AG04449 (cell line): ENCODE results near the gene ETDA.
A peak's percentile ranks its signal among the peaks of the same experiment; 100 is the strongest.

Source experiments
- CTCF ChIA-PET: fragments of 350-600 bp; formaldehyde crosslinking; extraction: SDS; loops from one replicate; lab custom pipeline; 2021; ENCODE audit warnings: antibody characterized with exemption; lab: Yijun Ruan, JAX
- POLR2A ChIA-PET: fragments of 400-600, 350-600 bp; formaldehyde crosslinking; extraction: SDS; loops from one replicate; lab custom pipeline; 2020; ENCODE audit warnings: antibody characterized with exemption, inconsistent platforms; lab: Yijun Ruan, JAX
- DNase-seq: peaks from one replicate; pipeline ENCODE4 v3.0.0-alpha.2; 2010; ENCODE audit warnings: low read depth, low spot score
- H3K4me3 ChIP-seq: 2 replicates; pipeline ENCODE4 v1.5.1; 2011; ENCODE audit warnings: low read depth, mild to moderate bottlenecking, control low read depth, low read length
- TF ChIP-seq, protein P1 (sequence below): IDR thresholded peaks from one replicate; pipeline ENCODE4 v1.5.1; 2011; ENCODE audit warnings: mild to moderate bottlenecking, moderate library complexity, low read length, control low read depth, inconsistent platforms; ENCODE audit not compliant: insufficient read depth; ENCODE audit errors: missing control alignments

ETDA gene

GRCh38 chrX:135264206-135264605 is 12.3 kb downstream of the ETDA start:
- no peak for DNase-seq
- ChIA-PET CTCF (no interaction called here), POLR2A (no interaction called here)
- TF ChIP-seq, protein P1, sequence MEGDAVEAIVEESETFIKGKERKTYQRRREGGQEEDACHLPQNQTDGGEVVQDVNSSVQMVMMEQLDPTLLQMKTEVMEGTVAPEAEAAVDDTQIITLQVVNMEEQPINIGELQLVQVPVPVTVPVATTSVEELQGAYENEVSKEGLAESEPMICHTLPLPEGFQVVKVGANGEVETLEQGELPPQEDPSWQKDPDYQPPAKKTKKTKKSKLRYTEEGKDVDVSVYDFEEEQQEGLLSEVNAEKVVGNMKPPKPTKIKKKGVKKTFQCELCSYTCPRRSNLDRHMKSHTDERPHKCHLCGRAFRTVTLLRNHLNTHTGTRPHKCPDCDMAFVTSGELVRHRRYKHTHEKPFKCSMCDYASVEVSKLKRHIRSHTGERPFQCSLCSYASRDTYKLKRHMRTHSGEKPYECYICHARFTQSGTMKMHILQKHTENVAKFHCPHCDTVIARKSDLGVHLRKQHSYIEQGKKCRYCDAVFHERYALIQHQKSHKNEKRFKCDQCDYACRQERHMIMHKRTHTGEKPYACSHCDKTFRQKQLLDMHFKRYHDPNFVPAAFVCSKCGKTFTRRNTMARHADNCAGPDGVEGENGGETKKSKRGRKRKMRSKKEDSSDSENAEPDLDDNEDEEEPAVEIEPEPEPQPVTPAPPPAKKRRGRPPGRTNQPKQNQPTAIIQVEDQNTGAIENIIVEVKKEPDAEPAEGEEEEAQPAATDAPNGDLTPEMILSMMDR: no peak
- no peak overlapping the region for H3K4me3 ChIP-seq

DNA sequence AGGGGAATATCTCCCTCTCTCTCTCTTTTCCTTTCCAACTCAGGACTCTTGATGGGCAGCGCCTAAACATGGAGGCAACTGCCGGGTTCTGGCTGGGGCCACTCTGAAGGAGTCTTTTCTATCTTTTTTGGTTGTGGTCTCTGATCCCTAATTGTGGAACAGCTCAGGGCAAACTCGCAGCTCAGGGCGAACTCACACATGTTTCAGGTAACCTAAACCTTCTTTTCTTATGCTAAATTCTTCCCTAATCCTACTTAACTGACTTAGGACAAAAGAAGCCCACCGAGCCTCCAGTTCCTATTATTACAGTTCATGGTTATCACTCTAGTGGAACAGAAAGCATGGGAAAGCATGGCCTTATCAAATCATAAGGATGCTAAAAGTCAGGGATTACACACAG is 21.3 kb downstream of the ETDA start:
- CTCF ChIA-PET: no interaction called here
- TF ChIP-seq, protein P1: no peak

DNA sequence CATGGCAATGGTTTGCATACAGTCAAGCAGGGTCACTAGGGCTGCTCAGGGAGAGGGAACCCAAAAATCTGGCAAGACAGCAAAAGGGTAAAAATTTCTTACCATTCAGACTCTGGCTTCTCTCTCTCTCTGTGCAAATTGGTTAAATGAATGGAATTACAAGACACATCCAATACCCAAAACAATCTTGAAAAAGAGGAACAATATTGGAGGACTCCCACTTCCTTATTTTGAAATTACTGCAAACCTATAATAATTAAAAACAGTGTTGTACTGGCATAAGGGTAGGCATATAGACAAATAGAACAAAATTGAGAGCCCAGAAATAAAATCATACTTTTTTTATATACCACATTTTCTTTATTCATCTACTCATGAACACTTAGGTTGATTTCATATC is 24.1 kb downstream of the ETDA start:
- CTCF ChIA-PET: no interaction called here

More for the DNA sequence above, 21.3 kb downstream of the ETDA start:
- no peak for DNase-seq
- POLR2A ChIA-PET: no interaction called here
- H3K4me3 ChIP-seq: no peak overlapping the region

DNA sequence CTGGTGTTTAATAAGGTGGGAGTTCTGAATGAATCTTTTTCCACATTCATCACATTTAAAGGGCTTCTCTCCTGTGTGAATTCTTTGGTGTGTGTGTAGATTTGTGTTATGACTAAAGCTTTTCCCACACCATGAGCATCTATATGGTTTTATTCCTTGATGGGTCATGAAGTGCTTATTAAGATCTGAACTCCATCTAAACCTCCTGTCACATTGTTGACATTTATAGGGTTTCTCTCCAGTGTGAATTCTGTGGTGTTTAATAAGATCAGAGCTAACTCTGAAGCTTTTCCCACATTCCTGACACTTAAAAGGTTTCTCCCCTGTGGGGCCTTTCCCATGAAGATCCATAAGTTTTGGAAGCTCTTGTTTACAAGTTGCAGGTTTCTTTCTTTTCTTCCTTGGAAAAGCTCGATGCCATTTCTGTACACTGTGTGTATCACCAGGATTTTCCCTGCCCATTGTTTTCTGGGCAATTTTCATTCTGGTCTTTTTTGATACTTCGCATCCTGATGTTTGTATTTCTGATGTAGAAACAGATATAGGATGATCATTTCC is 35.5 kb downstream of the ETDA start:
- DNase-seq: no peak
- CTCF ChIA-PET: no interaction called here
- H3K4me3 ChIP-seq: no peak overlapping the region
- TF ChIP-seq, protein P1: no peak
- POLR2A ChIA-PET: no interaction called here

More for the DNA sequence above, 24.1 kb downstream of the ETDA start:
- DNase-seq: no peak
- H3K4me3 ChIP-seq: no peak overlapping the region
- TF ChIP-seq, protein P1: no peak
- POLR2A ChIA-PET: no interaction called here

- CTCF ChIA-PET: interaction anchor here (1.2 kb wide), 1 partner anchor 10 kb away, joined by 3 read pairs; no protein-coding TSS in a partner anchor
- DNase-seq: no peak
- TF ChIP-seq, protein P1: peak; percentile 30
- POLR2A ChIA-PET: no interaction called here
- peak overlapping the region; percentile 41 for H3K4me3 ChIP-seq
These were observed 43.5 kb downstream of the ETDA start for GRCh38 chrX:135295238-135295943.

DNA sequence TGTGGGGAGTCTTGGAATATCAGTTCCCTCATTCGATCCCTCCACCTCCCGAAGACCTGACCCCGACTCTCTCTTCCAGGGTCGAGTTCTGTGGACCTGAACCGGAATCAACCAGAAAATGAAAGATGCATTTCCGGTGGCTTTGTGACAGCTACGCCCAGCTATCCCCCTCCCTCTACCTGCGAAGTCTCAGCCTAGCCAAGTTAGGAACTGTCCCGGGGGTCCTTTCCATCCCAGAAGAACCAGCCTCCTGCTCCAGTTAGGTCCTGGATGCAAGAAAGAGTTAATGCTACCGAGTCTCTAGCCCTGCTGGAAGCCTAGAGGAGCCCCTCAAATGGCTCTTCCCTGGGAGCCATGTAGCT is 44.1 kb downstream of the ETDA start:
- ChIA-PET CTCF (interaction anchor here (1.2 kb wide), 1 partner anchor 9 kb away, joined by 3 read pairs; no protein-coding TSS in a partner anchor), POLR2A (no interaction called here)
- no peak for DNase-seq
- TF ChIP-seq, protein P1: no peak
- peak overlapping the region; percentile 41 for H3K4me3 ChIP-seq
